HG02938 (cell line): ENCODE data around the gene AGER.

ENCODE experiments used
- ATAC-seq: cut with Tn5 transposase; IDR thresholded peaks from one replicate; pipeline ENCODE4 v1.9.1; 2021; ENCODE audit warnings: mild to moderate bottlenecking, moderate library complexity; ENCODE audit not compliant: unreplicated experiment

Gene AGER

GRCh38 chr6:32173051-32173727, 10.9 kb downstream of the AGER start:
- no peak for ATAC-seq

- no peak for ATAC-seq
Measured at GRCh38 chr6:32171234-32171633, 12.8 kb downstream of the AGER start.

GRCh38 chr6:32170294-32170693, 13.8 kb downstream of the AGER start:
- ATAC-seq: no peak

GRCh38 chr6:32168807-32169591, 15.1 kb downstream of the AGER start:
- no peak for ATAC-seq

GRCh38 chr6:32168350-32168749, 15.7 kb downstream of the AGER start:
- no peak for ATAC-seq

- ATAC-seq: no peak
Measured at GRCh38 chr6:32167761-32168262, 16.2 kb downstream of the AGER start.

GRCh38 chr6:32167154-32167760, 16.8 kb downstream of the AGER start:
- no peak for ATAC-seq

GRCh38 chr6:32166411-32167061, 17.5 kb downstream of the AGER start:
- no peak for ATAC-seq

- no peak for ATAC-seq
Measured at GRCh38 chr6:32164295-32164694, 19.8 kb downstream of the AGER start, which contains the start of gene EGFL8. Gene EGFL8 (plus strand): TSS chr6:32164595. CDS start chr6:32166166, 1,571 bp downstream.

GRCh38 chr6:32163559-32164258, 20.3 kb downstream of the AGER start:
- no peak for ATAC-seq

GRCh38 chr6:32158052-32158451, 26.0 kb downstream of the AGER start:
- ATAC-seq: no peak

- ATAC-seq: no peak
Measured at GRCh38 chr6:32156891-32157290, 27.2 kb downstream of the AGER start.

- no peak for ATAC-seq
Measured at GRCh38 chr6:32154514-32155161, 29.4 kb downstream of the AGER start.

GRCh38 chr6:32153564-32154513, 30.2 kb downstream of the AGER start, which contains the start of gene PPT2:
Gene PPT2 (plus strand): TSS chr6:32154141. CDS start chr6:32154595, 454 bp downstream.
- ATAC-seq: no peak

- ATAC-seq: no peak
Measured at GRCh38 chr6:32152769-32153563, 31.1 kb downstream of the AGER start.

- ATAC-seq: no peak
Measured at GRCh38 chr6:32151863-32152768, 31.9 kb downstream of the AGER start, which contains the start of gene PRRT1. Gene PRRT1 (minus strand): TSS chr6:32151939. CDS start chr6:32151827, 112 bp downstream.
